Hematopoietic multipotent progenitor cell treated with erythropoietin and hydrocortisone succinate and interleukin-3 and kit ligand, for 4 days (in vitro differentiated cells): ENCODE results near the gene KCNQ1OT1.

Experiments
- DNase-seq: peaks from one replicate; pipeline ENCODE4 v3.0.0-alpha.2; 2015

KCNQ1OT1 gene

DNA sequence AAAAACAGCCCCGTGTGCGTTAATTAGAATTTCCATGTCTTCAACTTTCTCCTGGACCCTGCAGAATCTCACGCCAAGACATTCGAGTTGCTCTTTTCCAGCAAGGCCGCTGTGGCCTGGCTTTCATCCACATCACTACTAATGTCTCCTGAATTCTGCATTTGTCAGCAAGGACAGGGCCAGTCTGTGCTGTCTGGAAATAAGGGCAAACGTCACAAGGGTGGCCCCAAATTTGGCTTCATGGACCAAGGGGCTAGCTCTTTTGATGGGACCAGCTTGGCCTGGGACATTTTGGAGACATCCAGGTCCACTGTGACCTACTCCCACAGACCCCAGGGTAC, 33.4 kb downstream of the KCNQ1OT1 start:
- DNase-seq, result no peak

DNA sequence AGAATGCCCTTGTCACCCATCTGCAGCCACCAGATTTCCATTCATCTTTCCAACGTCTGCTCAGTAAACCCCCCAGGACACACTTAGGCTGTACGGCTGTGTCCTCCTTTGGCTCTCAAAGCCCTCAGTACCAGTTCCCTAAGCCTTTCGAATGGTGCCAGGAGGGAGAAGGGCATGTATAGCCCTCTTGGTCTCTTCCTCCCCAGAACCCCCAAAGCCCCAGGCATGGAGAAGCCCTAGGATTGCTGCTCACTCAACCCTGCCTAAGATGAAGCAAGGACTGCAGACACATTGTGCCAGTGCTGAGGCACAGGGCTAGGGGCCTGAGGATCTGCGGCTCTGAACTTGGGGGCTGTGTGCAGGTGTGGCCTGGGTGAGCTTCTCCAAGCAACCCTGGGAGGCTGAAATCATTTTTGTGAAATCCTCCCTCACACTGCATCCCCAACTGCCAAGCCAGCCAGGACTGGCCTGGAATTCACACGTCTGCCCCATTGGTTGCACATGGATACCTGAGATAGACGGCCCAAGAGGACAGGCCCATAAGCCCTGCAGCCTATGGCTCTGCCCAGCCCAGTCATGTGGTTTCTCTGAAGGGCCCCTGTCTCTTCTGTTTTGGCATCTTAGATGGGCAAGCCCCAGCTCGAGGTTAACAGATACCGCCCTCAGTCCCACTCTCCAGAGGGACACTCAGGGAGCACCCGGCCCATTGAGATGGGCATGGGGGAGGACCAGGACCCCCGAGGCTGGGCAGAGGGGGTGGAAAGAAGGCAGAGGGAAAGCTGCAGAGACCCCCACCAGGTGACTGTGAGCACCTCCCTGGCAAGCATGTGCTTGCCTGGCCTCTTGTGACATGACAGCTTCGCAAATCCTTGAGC, 34.0 kb downstream of the KCNQ1OT1 start:
- no peak for DNase-seq

DNA sequence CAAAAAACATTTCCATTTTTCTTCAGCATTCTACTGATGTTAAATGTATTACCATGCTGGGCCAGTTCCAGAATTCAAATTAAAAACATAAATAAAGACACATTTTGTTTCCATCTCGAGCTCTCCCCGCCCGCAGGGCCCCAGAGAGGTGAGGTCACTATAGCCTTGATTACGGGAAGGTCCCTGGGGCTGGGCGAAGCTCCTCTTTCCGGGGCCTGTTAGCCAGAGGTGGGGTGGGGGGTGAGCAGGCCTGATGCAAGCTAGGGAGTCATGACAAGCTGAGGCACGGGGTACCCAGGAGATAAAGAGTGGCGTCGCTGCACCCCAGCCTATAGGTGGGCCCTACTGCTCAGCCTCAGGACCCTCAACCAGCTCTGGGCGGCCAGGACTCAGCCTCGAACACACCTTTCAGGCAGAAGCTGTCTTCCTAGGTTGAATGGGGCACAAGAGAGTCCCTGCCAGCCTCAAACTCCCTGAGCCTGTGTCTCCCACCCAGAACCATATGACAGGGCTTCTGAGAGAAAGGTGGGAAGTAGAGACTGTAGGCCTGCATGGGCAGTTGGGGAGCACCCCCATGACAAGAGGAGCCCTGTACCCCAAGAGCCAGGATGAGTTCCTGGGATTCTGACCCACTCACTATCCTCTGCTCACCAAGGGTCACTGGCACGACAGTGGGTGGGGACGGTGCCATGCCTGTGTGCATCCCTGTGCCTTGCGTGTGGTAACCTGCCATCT, 34.8 kb downstream of the KCNQ1OT1 start:
- DNase-seq, result no peak

DNA sequence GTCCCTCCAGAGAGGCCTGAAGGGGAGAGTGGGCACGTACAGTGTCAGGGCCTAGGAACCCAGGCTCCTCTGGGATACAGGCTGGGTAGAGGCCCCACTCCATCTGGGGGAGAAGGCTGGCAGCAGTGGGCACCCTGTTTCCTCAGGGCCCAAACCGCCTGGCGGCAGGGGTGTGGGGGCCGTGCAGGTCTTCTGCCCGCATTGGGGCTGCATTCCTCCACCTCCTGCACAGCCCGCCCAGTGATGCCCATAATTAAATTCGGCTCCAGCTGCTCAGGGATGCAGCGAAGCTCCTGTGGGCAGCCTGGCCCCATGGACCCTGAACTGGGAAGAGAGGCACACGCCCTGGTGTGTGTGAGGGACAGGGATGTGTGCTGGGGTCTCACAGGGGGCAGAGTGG, 35.4 kb downstream of the KCNQ1OT1 start:
- DNase-seq, result no peak

DNA sequence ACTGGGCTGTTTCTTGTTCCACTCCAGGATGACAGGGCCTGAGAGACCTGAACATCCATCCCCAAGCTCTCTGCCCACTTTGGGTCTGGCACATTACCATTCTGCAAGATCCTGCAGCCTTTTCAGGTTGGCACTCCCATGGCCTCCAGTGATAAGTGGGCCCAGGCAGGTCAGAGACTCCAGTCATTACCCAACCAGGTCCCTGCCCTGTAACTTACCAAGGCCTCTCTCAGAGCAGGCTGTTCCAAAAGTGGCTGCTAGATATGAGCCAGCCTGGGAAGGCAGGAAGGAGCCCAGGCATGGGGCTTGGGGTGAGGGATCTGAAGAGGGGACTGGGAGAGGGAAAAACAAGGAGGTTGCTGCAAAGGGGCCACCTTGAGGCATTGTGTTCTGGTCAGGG, 35.9 kb downstream of the KCNQ1OT1 start:
- no peak for DNase-seq

DNA sequence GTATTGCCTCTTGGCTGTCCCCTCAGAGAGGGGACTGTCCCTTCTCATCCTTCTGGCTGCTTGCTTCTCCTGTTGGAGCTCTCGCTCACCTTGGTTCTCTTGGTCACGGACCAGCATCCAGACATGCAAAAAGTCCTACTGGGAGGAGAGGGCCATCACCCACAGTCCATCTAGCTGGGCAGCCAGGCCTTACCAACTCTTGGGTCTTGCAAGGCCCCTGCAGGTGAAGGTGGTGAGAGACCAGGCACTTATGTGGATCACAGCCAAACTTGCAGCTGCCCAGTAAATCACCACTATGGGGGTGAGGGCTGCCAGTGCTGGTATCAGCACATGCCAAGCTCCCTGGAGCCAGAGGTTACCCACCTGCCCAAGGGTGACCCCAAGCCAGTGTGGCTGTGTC, 36.3 kb downstream of the KCNQ1OT1 start:
- no peak for DNase-seq

DNA sequence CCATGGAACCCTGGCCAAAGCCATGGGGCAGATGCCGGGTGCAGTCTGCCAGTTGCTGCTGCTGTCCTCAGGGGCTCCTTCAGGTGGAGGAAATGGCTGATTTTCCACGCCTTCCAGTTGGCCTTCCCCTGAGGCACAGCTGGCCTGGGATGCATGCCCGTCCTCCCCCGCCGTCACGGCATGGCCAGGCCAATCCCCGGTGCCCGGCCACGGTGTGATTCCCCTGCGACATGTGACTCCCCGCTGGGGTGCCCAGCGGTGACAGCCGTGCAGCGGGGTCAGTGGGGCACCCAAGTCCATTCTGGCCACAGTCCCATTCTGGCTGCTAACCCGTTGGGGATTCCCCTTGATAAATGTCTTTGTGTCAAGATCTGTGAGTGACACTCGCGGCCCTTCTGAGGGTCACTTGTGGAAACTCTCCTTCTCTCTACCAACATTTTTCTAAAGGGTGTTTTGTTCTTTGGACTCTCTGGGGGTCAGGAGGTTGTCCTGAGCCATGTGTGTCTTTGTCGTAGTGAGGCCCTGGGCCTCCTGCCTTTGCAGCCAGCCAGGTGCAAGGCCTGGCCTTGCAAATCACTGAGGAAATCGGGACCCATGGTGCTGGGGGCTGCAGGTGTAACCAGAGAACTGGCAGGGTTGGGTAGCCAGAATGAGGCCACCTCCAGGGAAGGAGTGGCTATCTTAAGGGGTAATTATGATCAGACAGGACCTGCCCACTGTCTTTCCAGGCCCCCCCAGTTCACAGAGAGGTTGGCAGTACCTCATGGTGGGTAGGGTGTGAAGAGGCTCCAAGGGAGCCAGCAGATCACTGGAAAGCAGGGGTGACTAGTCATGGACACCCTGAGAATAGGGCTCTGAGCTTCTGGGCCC, 37.1 kb downstream of the KCNQ1OT1 start:
- no peak for DNase-seq

DNA sequence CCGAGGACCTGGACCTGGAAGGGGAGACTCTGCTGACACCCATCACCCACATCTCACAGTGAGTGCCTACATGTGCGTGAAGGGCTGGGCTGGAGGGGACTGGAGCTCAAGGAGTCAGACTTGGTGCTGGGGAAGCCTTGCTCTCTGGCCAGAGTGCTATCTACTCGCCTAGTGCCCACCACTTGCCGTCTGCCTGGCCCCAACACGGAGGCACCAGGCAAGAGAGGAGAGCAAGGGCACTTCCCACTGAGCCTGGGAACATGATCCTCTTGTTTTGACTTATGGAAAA, 37.8 kb downstream of the KCNQ1OT1 start:
- no peak for DNase-seq

DNA sequence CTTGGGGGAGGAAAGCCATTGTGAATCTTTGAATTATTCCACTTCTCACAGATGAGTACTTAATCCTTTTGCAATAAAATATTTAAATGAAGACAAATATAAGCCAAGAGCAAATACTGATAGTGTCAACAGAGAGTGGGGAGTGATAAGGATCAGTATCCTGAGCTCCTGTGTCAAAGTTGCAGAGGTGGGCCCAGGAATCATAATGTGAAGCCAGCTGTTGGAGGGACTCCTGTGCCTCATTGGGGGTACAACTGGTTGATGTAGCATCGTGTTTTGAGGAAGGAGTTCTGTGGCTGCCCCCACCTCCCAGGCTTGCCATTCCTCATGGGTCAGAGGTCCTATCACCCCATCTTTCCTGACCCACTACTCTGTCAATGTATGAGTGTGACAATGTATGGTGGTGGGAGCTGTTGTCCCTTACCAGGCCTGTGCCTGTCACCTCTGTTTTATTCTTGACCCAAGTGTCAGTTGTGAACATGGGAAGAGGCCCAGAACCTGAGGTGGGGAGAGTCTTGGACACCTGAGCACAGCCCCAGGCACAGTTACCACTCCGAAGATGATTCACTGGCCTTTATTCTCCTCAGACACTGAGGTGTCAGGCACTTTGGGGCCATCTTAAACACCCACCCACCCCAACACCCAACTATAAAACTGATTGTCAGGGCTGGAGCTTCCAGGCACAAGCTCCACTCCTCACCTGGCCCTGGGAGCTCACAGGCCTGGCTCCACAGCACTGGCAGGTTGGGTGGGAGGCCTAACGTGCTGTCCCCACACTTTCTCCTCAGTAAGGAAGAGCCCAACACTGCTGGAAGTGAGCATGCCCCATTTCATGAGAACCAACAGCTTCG, 38.4 kb downstream of the KCNQ1OT1 start:
- no peak for DNase-seq

DNA sequence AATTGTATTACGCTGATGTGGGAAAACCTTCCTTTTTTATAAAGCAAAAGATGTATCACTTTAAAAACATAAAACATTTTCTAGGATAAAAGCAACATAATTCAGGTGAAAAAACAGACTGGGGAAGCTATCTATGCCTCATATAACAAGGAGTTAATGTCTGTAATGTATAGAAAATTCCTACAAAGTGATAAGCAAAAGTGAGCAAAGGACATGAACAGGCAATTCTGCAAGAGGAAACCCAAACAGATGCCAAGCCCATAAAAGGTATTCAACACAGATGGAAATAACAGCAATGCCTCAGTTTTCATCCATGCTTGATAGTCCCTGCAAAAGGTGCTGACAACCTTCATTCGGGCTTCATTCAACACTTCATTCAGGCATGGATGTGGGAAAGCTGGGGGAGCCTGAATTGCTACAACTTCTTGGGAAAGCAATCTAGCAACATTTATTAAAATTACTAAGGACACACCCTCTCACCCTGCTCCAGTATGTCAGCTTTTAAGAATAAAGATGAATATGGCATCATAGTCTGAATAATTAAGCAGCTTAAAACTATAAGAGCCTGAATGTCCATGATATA, 39.3 kb downstream of the KCNQ1OT1 start:
- DNase-seq, result no peak

DNA sequence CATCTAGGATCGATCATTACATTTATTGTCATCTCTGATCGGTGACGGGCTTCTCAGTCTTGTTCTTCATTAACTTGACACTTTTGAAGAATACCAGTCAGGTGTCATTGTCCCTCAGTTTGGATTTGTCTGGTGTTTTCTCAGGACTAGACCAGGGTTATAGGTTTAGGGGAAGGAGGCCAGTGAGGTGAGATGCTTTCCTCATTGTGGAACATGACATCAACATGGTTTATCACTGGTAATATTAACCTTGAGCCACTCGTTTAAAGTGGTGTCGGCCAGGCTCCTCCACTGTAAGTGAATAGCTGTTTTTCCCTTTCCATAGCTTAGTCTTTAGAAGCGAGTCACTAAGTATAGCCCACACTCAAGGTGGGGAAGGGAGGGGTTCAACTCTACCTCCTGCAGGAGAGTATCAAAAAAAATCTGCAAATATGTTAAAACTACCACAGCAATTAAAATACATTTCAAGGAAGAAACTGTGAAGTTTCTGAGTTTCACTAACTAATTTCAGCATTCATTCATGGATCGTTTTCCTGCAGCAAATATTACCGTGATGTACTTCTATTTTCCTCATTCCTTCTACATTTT, 42.0 kb downstream of the KCNQ1OT1 start:
- DNase-seq, result no peak

DNA sequence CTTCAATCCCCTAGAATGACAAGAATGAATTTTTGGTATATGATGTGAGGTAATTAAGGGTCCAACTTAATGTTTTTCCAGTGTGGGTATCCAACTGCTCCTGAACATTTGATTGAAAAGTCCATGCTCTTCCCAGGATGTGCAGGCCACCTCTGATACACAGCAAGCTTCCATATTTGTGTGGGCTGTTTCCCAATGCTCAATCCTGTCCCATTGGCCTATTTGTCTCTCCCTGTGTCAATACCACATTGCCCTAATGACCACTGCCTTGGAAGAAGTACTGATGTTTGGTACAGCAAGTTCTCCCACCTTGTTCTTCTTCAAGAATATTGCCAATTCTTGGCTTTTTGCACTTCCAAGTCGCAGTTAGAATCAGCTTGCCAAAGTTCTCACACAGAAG, 42.9 kb downstream of the KCNQ1OT1 start:
- no peak for DNase-seq

DNA sequence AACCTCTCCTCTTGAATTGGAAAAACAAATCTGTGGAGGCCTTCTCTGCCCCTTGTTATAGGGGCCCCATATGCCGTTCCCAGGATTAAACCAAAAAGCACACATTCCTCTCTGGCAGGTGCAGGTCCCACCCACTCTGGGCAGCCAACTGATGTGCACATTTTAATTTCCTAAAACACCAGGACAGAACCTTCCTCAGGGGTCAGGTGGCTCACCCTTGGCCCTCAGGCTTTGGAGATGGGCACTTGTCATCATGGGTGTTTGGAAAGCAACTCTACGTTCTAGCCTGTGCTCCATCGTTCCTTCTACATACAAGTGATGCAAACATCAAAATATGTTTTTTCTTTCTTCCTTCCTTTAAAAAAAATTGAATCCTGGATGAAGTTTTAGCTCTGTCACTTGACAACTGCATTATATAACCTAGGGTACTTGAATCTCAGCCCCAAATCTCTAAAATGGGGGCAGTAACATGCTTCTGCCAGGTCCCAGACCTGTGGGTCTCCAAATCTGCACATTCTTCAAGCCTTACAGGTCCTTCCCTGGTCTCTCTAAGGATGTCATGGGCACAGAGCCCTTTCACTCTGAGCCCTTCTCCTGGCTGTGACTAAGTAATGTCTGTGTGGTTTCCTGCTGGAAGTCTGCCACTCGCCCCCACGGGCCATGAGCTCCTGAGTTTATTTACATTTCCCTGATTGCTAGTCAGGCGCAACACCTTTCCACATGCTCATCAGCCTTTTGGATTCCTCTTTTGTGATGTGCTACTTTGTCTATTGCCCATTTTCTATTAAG, 43.8 kb downstream of the KCNQ1OT1 start:
- DNase-seq, result no peak

DNA sequence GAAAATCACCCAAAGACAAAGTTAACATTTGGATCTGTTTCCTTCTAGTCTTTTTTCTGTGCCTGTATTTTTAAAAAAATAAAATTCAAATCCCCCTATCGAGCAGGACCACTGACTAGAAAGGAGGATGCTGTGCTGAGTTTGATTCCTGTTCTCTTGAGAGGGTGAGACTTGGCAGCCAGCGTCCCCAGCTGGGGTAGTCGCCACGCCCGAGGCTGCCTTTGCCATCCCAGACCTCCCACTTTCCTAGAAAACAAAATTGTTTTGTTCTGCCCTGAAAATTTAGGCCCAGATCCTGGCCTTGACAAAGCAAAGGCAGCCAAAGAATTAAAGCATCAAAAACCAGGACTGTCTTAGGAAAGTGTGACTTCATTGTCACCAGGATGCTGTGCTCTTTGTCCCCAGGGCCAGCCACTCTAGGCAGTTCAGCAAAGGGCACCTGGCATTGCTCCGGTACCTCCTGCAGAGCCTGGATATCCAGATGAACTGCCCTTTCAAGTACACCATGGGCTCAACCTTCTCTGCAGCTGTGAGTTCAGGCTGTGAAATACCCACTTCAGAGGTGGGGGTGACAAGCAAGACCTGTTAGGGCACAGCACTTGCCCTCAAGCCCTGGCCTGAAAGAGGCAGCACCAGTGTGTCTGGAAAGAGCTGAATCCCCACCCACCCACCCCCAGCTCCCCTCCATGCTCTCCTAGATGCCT, 44.6 kb downstream of the KCNQ1OT1 start:
- DNase-seq, result no peak

DNA sequence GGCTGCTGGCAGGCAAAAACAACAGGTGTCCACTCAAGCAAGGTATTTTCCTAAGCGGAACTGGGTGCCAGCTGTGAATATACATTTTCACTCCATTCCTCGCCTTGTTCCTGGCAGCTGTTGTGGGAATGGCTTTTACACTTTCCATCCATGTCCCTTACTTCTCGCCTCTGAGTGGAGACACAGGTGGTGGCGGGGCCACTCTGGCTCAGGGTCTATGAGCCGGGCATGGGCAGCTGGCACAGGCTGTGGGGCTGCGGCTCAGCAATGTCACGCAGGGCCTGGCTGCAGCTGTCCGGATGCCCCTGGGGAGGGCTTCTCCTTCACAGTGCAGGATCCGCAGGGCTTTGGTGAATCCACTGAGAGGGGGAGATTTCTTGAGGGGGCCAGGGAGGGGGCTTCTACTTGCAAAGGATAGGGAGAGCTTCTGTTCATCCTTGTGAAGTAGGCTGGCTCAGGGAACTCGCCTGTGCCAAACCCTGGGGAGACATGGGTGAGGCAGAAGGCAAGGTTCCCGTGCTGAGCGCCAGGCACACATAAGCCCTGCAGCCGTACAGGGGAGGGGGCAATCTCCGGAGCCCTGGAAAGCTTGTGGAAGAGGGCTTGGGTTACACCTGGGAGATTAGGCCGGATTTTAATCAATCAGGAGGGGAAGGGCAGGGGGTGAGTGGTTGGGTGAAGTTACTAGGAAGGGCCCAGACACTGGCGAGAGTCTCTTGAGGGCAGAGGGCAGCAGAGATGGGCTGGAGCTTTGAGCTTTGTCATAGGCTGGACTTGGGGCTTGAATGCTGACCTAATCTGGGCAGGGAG, 45.7 kb downstream of the KCNQ1OT1 start:
- no peak for DNase-seq

DNA sequence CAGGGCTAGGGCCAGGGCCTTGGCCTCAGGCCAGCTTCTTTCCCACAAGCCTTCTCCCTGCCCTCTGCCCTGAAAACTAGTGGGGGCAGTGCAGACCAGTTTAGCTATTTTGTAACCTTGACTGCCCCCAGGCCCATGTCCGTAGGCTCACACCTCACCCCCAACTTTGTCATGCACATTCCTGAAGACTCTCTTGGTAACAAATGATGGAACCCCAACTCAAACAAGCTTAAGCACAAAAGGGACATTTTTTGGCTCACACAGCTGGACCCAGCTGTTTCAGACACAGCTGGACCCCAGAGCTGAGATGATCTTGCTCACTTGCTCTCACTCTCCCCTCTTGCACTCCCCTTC, 46.6 kb downstream of the KCNQ1OT1 start:
- no peak for DNase-seq

DNA sequence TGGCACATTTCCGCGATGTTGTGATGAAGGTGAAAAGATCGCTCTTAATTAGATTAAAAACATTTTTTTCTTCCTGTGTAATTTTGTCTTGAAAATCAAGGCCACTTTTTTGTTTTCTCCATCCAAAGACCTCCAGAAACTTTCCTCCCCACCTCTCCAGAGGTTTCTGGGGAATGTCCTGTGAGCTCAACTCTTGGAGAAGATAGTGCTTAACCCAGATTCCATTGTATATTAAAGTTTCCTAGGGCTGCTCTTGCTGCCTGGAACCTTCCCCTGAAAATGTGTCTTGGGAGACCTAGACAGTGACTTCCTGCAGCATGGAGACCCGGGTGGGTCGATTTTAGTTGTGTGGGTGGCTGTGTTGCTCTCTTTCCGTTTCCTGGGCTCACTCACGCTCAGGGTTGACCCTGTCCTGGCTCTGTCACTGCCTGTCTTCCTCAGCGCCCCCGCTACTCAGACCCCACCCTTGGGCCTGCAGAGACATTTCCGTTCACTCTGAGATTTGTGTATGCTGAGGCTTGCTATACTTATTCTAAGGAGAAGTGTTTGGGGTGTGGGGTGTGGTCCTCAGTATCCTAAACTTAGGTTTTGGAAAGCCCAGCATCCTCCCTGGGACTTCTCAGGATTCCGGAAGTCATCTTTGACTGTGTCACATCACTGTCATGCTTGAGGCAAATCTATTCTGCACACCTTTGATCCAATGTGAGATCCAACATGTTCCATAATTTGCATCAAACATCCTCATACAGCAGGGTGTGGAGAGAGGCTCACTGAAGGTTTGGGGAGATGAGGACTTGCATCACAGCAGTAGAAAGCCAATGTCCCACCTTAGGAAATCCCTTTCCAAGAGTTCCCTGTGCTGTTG, 47.2 kb downstream of the KCNQ1OT1 start:
- no peak for DNase-seq

DNA sequence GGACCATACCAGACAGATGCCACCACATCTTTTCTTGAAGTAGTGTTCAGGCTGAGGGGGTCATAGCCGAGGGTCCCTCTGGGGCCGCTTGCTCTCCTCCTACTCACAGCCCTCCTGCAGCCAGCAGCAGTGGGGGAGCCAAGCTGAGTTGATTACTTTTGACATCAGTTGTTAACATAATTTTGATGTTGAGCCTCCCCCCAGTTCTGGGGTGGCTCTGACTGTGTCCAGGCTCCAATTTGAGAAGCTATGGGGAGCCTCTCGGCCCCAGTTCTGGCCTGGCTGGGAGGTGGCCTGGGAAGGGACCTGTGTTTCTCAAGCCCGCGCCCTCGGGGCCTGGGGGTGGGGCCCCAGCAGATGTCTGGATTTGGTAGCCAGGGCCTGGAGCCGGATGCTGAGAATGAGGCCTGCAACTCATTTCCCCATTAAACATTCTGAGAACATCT, 47.9 kb downstream of the KCNQ1OT1 start:
- no peak for DNase-seq
